OCI-LY3 (cell line): Measurements from ENCODE around the gene RFNG.

Source experiments
- CTCF ChIP-seq: fragments of 200-600, 300-600 bp; sonication (generic); IDR thresholded peaks from 2 replicates; pipeline ENCODE4 v1.5.1; 2014; ENCODE audit warnings: antibody characterized with exemption, low read length, low read depth
- EZH2phosphoT487 ChIP-seq: fragments of 200-600 bp; shearing (Covaris generic); IDR thresholded peaks from 2 replicates; pipeline ENCODE4 v1.6.1; 2018; ENCODE audit warnings: antibody characterized with exemption, mixed run types, low read depth

GRCh38 chr17:82061047-82061925 lies 9.7 kb upstream of the RFNG start:
- TF ChIP-seq CTCF (no peak), EZH2phosphoT487 (no peak)
